ENCODE measurements around the gene TSGA10.
"Not testable (repeated sequence)": the region's sequence is repeated elsewhere in the genome, so short reads cannot be mapped to it uniquely, and the experiment has no call there.

Gene TSGA10

DNA sequence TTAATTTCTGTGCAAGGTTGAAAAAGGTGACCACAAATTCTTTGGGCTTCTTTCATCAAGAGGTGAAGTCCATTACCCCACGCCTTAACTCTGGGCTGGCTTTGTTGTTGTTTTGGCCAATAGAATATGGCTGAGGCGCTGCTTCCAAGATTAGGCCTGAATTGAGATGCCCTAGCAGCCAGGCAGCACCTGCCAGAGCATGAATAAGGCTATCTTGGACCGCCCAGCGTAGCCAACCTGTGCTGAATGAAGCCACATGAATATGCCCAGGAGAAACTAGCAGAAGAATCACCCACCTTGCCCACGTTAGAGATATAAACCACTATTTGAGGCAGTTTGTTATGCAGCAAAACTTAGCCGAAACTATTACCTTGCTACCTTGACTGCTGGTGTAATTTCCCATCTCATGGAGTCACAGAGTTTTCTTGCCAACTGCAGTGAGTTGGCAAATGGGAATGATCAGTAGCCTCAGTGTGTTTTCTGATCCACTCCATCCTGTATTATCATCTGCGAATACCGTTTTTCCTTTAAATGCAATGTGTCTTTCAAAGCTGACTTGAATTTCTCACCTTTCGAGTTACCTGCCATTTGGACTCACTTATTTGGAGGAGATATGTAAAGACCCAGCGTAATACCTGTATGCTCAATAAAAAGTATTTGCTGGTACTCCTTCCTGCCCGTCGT lies 679 bp downstream of the TSGA10 start:
- DNase-seq (ENCODE audit: low read depth in 2 of 2) = no peak

- DNase-seq (ENCODE audit: low read depth in 2 of 2) = no peak
These were observed 2.4 kb downstream of the TSGA10 start for GRCh38 chr2:99152199-99152895.

DNA sequence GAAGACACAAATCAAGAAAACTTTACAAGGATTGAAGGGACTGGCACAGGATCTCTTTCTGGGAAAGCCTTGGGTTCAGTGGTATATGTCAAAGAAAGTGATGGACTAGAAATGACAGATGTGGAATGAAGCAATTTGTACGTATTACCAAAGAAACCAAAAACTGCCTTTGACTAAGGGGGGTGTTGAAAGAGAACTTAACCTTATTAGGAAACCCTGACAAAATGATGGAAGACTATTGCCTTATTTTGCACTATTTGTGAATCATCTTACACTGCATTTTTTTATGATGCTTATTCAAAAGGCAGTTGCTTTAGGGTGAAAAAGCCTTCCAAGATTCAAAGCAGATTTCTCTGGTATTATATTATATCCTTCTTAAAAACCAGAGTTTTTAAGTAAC lies 4.0 kb downstream of the TSGA10 start:
- DNase-seq (ENCODE audit: low read depth in 2 of 2) = no peak

GRCh38 chr2:99141110-99142108 lies 13.3 kb downstream of the TSGA10 start, which contains the start of gene C2orf15:
C2orf15 (plus strand) TSS chr2:99141707; CDS start chr2:99150559, 8,852 bp downstream.
- peak; percentile 94 to 97 for DNase-seq (ENCODE audit: low read depth in 2 of 2)

DNA sequence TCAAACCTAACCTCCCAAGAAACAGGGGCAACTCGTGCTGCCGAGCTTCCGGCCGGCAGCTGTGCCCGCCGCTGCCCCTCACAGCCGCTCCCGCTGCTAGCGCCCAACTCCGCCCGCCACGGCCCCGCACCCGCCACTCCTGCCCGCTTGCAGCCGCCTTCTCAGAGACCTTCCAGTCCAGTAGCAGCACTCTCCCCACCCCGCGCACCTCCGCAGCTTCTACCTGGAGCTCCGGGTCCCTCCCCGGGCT lies 14.0 kb downstream of the TSGA10 start:
- DNase-seq (ENCODE audit: low read depth in 2 of 2) = no peak

GRCh38 chr2:99140056-99140859 lies 14.5 kb downstream of the TSGA10 start:
- no peak for DNase-seq (ENCODE audit: low read depth in 2 of 2)

- no peak for DNase-seq (ENCODE audit: low read depth in 2 of 2)
These were observed 15.7 kb downstream of the TSGA10 start for GRCh38 chr2:99139003-99139402.

- DNase-seq (ENCODE audit: low read depth in 2 of 2) = not testable (repeated sequence)
These were observed 19.6 kb downstream of the TSGA10 start for GRCh38 chr2:99135044-99135556.

DNA sequence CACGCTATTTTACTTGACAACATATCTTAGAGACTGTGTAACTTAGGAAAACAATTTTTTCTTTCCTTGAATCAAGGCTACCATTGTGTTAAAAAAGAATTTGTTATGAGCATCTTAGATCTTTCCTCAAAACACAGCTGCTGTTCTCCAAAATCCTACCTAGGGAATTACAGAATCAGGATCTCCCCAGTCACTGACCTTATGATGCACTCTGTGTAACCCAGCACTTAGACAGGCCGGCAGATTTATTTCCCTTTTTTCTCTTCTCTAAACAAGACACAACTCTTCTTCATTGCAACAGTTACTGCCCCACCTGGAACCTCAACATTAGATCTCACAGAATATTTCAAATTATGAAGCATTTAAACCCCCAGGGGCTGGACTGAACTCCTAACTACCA lies 26.8 kb downstream of the TSGA10 start:
- no peak for DNase-seq (ENCODE audit: low read depth in 2 of 2)

DNA sequence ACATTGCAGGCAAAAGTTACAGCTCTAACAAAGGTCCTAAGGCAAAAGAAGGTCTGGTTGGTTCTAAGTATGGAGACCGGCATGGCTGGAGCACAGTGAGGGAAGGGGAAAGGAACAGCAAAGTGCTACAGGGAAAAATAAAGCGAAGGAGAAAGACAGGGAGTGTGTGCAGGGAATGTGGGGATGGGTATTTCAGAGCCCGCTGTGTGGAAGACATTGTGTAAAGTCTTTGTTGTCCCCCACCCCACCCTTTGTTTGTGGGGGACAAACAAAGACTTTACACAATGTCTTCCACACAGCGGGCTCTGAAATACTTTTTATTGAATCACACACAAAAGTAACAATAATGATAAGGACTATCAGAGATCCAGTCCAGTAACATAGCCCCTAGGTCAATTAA lies 42.1 kb downstream of the TSGA10 start:
- DNase-seq (ENCODE audit: low read depth in 2 of 2) = no peak

GRCh38 chr2:99111945-99112344 lies 42.8 kb downstream of the TSGA10 start:
- DNase-seq (ENCODE audit: low read depth in 2 of 2) = no peak

- DNase-seq (ENCODE audit: low read depth in 2 of 2) = no peak
These were observed 43.5 kb downstream of the TSGA10 start for GRCh38 chr2:99111236-99111635.

- DNase-seq (ENCODE audit: low read depth in 2 of 2) = no peak
These were observed 47.8 kb downstream of the TSGA10 start for GRCh38 chr2:99106913-99107312.

DNA sequence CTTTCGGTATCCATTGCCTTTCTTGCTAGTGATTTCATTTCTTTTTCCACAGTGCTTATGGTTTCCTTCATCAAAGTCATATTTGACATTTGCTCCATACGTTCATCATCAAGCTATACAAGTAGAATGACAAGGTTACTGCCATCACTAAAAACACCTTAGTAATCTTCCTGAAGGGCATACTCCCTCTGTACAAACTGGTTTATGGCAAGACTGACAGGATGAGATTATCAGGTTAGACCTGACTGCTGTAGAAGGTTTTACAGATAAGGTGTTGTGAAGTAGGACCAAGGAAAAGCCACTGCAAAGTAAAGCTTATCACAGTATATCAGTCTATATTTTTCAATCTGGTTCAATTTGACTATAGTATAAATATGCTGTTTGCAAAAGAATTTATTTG lies 50.7 kb downstream of the TSGA10 start:
- no peak for DNase-seq (ENCODE audit: low read depth in 2 of 2)

DNA sequence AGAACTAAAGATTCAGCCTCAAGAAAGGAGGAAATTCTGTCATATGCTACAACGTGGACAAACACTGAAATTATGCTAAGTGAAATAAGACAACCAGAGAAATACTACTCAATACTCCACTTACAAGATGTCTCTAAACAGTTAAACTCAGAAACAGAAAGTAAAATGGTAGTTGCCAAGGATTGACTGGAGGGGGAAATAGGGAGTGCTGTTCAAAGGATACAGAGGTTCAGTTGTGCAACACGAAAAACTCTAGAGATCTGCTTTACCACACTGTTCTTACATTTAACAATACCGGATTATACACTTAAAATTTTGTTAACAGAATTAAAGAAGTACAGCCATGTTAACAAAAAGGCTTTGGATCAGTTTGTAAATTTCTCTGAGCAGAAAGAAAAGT lies 53.0 kb downstream of the TSGA10 start:
- DNase-seq (ENCODE audit: low read depth in 2 of 2) = no peak

GRCh38 chr2:99096728-99097127 lies 58.0 kb downstream of the TSGA10 start:
- DNase-seq (ENCODE audit: low read depth in 2 of 2) = no peak

DNA sequence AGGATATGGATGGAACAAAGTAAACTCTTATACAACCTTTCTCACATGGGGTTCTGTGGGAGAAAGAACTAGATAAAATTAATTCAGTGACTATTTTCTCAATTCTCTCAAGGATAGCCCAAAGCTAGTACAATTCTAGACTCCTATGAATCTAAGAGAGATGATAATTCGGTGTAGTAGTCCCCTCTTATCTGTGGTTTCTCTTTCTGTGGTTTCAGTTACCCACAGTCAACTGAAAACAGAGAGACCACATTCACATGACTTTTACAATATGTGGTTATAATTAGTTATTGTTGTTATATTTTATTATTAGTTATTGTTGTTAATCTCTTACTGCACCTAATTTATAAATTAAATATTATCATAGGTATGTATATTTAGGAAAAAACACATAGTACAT lies 66.7 kb downstream of the TSGA10 start:
- DNase-seq (ENCODE audit: low read depth in 2 of 2) = no peak

- DNase-seq (ENCODE audit: low read depth in 2 of 2) = no peak
These were observed 68.4 kb downstream of the TSGA10 start for GRCh38 chr2:99086385-99086784.

GRCh38 chr2:99085421-99085820 lies 69.3 kb downstream of the TSGA10 start:
- DNase-seq (ENCODE audit: low read depth in 2 of 2) = no peak

DNA sequence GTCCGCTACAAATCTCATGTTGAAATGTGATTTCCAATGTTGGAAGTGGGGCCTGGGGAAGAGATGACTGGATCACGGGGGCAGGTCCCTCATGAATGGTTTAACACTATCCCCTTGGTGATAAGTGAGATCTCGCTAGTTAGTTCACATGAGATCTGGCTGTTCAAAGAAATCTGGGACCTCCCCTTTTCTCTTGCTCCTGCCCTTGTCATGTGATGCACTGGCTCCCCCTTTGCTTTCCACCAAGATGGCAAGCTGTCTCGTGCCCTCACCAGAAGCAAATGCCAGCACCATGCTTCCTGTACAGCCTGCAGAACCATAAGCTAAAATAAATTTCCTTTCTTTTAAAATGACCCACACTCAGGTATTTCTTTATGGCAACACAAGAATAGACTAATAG lies 70.5 kb downstream of the TSGA10 start:
- no peak for DNase-seq (ENCODE audit: low read depth in 2 of 2)

DNA sequence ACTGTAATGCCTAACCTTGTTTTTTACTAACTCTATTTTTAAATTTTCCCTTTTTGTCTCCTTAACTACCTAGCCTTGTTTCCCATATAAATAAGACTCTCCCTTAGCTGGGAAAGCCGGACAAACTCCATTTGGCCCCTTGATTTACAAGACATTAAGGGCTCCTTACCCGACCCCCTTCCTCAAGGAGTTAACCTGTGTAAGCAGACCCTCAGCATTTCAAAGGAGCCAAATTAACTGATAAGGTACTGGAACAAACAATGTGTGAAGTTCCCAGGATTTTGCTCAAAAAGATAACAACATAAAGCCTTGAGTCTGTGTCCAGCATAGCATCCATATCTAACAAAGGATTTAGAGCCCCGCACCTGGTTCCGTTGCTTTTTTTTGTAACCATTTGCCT lies 72.9 kb downstream of the TSGA10 start:
- no peak for DNase-seq (ENCODE audit: low read depth in 2 of 2)

DNA sequence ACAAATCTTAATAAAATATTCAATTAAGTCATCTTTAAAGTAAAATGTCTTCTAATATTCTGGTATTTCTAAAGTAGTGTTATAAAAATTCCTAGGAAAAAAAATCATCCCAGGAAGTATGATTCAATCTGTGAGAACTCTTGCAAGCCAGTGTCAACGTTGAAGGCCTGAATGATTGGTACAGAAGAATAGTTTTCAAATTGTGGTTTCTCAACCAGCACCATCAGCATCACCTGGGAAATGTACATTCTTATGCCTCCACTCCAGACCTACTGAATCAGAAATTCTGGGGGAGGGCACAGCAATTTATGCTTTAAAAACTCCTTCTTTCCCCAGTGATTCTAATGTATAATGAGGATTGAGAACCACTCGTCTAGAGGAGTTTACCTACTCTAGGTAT lies 75.5 kb downstream of the TSGA10 start:
- DNase-seq (ENCODE audit: low read depth in 2 of 2) = no peak

All from stimulated activated CD8-positive, alpha-beta memory T cell treated with anti-CD3 and anti-CD28 coated beads, Interleukin-15, amount 100 ng/mL, for 48 hours (primary cell).